ENCODE measurements around the gene PNPLA2. TPM values are rescaled to one million over a fixed set of nuclear protein-coding genes. Genes with fewer than 3 reads are reported as not detected.
A peak's percentile ranks its signal among the peaks of the same experiment; 100 is the strongest.

PNPLA2 gene
- total RNA-seq, 2 experiments from 2014 or later = 19.8 to 41.2 TPM

DNA sequence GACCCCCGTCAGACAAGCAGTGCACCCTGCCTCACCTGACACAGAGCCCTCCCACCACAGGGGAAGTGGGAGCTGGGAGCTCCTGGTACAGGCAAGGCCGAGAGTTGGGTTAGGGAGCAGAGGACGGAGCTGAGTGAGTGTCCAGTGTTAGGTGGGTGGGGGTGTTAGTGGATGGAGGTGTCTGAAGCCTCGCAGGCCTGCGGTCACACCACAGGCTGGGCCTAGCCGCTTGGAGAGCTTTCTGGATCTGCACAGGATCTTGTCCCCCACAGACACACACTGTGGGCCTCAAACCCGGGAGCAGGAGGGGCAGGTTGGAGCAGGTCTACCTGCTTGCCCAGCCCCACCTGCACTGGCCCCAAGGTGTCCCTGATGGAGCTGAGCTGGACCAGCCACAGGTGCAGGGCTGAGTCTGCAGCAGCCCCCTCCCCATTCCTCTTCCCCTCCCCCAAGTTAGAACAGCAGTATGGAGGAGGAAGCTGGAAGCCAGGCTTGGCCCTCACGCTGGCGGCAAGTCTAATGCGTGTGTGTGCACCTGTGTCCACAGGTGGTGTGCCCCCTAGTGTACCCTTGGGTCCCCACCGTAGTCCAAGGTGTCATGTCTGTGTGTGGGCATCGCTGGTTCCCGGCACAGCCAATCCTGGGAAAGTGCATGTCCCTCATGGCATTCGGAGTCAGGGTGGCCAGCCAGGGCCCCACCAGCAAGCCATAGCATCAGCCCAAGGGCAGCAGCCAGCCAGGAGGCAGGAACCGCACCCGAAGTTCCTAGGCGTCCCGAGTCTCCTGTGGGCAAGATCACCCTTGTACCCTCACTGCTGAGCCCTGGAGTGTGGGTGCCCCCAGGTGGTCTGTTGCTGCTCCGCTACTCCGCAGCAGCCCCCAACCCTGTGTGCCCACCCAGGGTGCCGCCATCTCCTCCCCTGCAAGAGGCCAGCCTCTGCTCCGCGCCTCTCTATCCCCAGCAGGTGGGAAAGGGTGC is 39.4 kb upstream of the PNPLA2 start:
- peak overlapping the region; percentile 81; the same call in 1 of the 2 replicates for H3K4me2 ChIP-seq (ENCODE audit: low read length)
- BruUV-seq (replicated peaks) = TSS peak; percentile 26
- H3K9me3 ChIP-seq (ENCODE audit: low read length) = no peaks in the 10 kb centered on the region
- no peak overlapping the region for H3K27ac ChIP-seq (ENCODE audit: low read depth, low read length, poor library complexity, severe bottlenecking)
- DNase-seq (ENCODE audit: low spot score) = no peak
- H3K79me2 ChIP-seq (ENCODE audit: insufficient read depth, low read depth, low read length) = peaks cover 26% of the 10 kb centered on the region
- no peaks in the 10 kb centered on the region for H3K9me2 ChIP-seq (ENCODE audit: insufficient read depth, low read length)
- H3K4me1 ChIP-seq (ENCODE audit: insufficient read depth, low read length, poor library complexity, severe bottlenecking) = peaks cover 22% of the 10 kb centered on the region
- no peaks in the 10 kb centered on the region for H4K20me1 ChIP-seq (ENCODE audit: insufficient read depth, low read length)
- H3K4me3 ChIP-seq (ENCODE audit: low read depth, low read length, poor library complexity, severe bottlenecking) = no peak overlapping the region
- intact Hi-C loops (cut with micrococcal nuclease; ENCODE audit: unreplicated experiment) = no loop called here
- H3K36me3 ChIP-seq (ENCODE audit: insufficient read depth, low read length) = peaks cover 7% of the 10 kb centered on the region; the same call in 1 of the 2 replicates
- ChIA-PET CTCF (ENCODE audit: unreplicated experiment) (no interaction called here), POLR2A (interaction anchor here (0.6 to 1.0 kb wide), 2 partner anchors 31 to 167 kb away, joined by 3 read pairs; no protein-coding TSS in a partner anchor)
- no peak for TF ChIP-seq EZH2phosphoT487 (IDR thresholded peaks at IDR 0.05; ENCODE audit: borderline replicate concordance, low read depth, low read length)
- TF ChIP-seq, protein P1, sequence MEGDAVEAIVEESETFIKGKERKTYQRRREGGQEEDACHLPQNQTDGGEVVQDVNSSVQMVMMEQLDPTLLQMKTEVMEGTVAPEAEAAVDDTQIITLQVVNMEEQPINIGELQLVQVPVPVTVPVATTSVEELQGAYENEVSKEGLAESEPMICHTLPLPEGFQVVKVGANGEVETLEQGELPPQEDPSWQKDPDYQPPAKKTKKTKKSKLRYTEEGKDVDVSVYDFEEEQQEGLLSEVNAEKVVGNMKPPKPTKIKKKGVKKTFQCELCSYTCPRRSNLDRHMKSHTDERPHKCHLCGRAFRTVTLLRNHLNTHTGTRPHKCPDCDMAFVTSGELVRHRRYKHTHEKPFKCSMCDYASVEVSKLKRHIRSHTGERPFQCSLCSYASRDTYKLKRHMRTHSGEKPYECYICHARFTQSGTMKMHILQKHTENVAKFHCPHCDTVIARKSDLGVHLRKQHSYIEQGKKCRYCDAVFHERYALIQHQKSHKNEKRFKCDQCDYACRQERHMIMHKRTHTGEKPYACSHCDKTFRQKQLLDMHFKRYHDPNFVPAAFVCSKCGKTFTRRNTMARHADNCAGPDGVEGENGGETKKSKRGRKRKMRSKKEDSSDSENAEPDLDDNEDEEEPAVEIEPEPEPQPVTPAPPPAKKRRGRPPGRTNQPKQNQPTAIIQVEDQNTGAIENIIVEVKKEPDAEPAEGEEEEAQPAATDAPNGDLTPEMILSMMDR (conservative IDR thresholded peaks at IDR 0.05; ENCODE audit: low read length) = peak; percentile 30; the same call in 1 of the 2 replicates
- H2AFZ ChIP-seq (ENCODE audit: low read length) = no peak overlapping the region

DNA sequence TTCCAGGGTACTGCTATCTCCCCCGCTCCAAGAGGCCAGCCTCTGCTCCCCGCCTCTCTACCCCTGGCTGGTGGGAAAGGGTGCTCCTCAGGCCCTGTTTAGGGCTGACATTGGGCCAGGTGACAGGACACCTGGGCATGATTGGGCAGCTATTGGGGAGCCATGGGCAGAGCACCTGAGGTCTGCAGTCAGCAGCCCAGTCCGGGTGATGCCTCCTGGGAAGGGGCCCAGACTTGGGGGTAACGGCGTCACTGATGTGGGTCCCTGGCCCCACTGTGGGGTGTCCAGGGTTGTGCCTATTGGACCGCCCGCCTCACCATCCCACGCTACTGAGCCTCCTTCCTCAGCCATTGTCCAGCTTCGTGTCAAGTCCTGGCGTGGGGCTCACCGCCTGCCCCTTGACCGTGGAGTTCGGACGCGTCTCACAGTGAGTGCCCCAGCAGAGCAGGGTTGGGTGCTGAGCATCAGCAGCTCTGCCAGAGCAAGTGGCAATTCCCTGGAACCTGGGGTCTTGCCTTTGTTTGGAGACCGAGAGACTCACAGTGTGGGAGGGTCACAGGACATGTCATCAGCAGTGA is 38.7 kb upstream of the PNPLA2 start:
- intact Hi-C loops (cut with micrococcal nuclease; ENCODE audit: unreplicated experiment) = no loop called here

More for the DNA sequence above, 38.7 kb upstream of the PNPLA2 start:
- Histone ChIP-seq H3K79me2 (ENCODE audit: insufficient read depth, low read depth, low read length) (peaks cover 19% of the 10 kb centered on the region), H3K4me2 (ENCODE audit: low read length) (no peak overlapping the region), H3K27ac (ENCODE audit: low read depth, low read length, poor library complexity, severe bottlenecking) (no peak overlapping the region), H3K9me3 (ENCODE audit: low read length) (no peaks in the 10 kb centered on the region), H3K9me2 (ENCODE audit: insufficient read depth, low read length) (no peaks in the 10 kb centered on the region), H4K20me1 (ENCODE audit: insufficient read depth, low read length) (no peaks in the 10 kb centered on the region), H2AFZ (ENCODE audit: low read length) (no peak overlapping the region), H3K36me3 (ENCODE audit: insufficient read depth, low read length) (peaks cover 1% of the 10 kb centered on the region; the same call in 1 of the 2 replicates), H3K4me1 (ENCODE audit: insufficient read depth, low read length, poor library complexity, severe bottlenecking) (peaks cover 19% of the 10 kb centered on the region), H3K4me3 (ENCODE audit: low read depth, low read length, poor library complexity, severe bottlenecking) (no peak overlapping the region)
- TF ChIP-seq, protein P1 (conservative IDR thresholded peaks at IDR 0.05; ENCODE audit: low read length) = no peak
- TF ChIP-seq EZH2phosphoT487 (IDR thresholded peaks at IDR 0.05; ENCODE audit: borderline replicate concordance, low read depth, low read length) = no peak
- no peak for DNase-seq (ENCODE audit: low spot score)
- ChIA-PET POLR2A (interaction anchor here (0.6 kb wide), 1 partner anchor 166 kb away, joined by 3 read pairs; no protein-coding TSS in a partner anchor), CTCF (ENCODE audit: unreplicated experiment) (no interaction called here)
- no TSS peak for BruUV-seq (replicated peaks)
